T-helper 2 cell treated with Interferon-gamma antibody and Interleukin-4, amounts not matched to agents 5 μg/mL and 100 μg/mL, for 36 hours (primary cell): Measurements from ENCODE around the gene GPX4.

ENCODE experiments used
- DNase-seq: peaks from one replicate; pipeline ENCODE4 v3.0.0; 2021; ENCODE audit warnings: low spot score
- H3K27ac Mint-ChIP-seq: one replicate; pipeline ENCODE4 v1.8.0; 2021; ENCODE audit warnings: mild to moderate bottlenecking, mixed read lengths
- H3K27me3 Mint-ChIP-seq: one replicate; pipeline ENCODE4 v1.8.0; 2021; ENCODE audit warnings: low read depth, mixed read lengths
- H3K36me3 Mint-ChIP-seq: one replicate; pipeline ENCODE4 v1.8.0; 2021; ENCODE audit warnings: low read depth, mixed read lengths
- H3K4me1 Mint-ChIP-seq: one replicate; pipeline ENCODE4 v1.8.0; 2021; ENCODE audit warnings: low read depth, mixed read lengths
- H3K4me3 Mint-ChIP-seq: one replicate; pipeline ENCODE4 v1.8.0; 2022; ENCODE audit warnings: mild to moderate bottlenecking, moderate library complexity, mixed read lengths
- H3K9me3 Mint-ChIP-seq: one replicate; pipeline ENCODE4 v1.8.0; 2021; ENCODE audit warnings: mixed read lengths

Gene GPX4

GRCh38 chr19:1064661-1065605 is 38.9 kb upstream of the GPX4 start:
- no peaks in the 10 kb centered on the region for H3K27me3 Mint-ChIP-seq
- DNase-seq = peak; percentile 76
- no peaks in the 10 kb centered on the region for H3K9me3 Mint-ChIP-seq
- peak overlapping the region; percentile 80 for H3K27ac Mint-ChIP-seq
- peaks cover 29% of the 10 kb centered on the region for H3K4me1 Mint-ChIP-seq
- peaks cover 15% of the 10 kb centered on the region for H3K36me3 Mint-ChIP-seq
- peak overlapping the region; percentile 66 for H3K4me3 Mint-ChIP-seq

GRCh38 chr19:1065606-1066109 is 38.1 kb upstream of the GPX4 start:
- Mint-ChIP-seq H3K27me3 (no peaks in the 10 kb centered on the region), H3K4me3 (peak overlapping the region; percentile 56), H3K36me3 (peaks cover 20% of the 10 kb centered on the region), H3K9me3 (no peaks in the 10 kb centered on the region), H3K4me1 (peaks cover 29% of the 10 kb centered on the region), H3K27ac (peak overlapping the region; percentile 50)
- DNase-seq = no peak

- H3K36me3 Mint-ChIP-seq = peaks cover 20% of the 10 kb centered on the region
These were observed 37.5 kb upstream of the GPX4 start for GRCh38 chr19:1066251-1066747.

GRCh38 chr19:1066748-1067340 is 37.0 kb upstream of the GPX4 start, which contains the start of gene ARHGAP45:
ARHGAP45 (plus strand) TSS chr19:1067167; CDS start chr19:1067406, 239 bp downstream.
- peaks cover 32% of the 10 kb centered on the region for H3K4me1 Mint-ChIP-seq
- H3K4me3 Mint-ChIP-seq = peak within 1 kb of the TSS; percentile 96

More at GRCh38 chr19:1066251-1066747, 37.5 kb upstream of the GPX4 start:
- DNase-seq = no peak
- Mint-ChIP-seq H3K27me3 (no peaks in the 10 kb centered on the region), H3K4me1 (peaks cover 29% of the 10 kb centered on the region), H3K27ac (peak overlapping the region; percentile 80), H3K9me3 (no peaks in the 10 kb centered on the region), H3K4me3 (peak overlapping the region; percentile 73)

GRCh38 chr19:1067341-1067957 is 36.3 kb upstream of the GPX4 start:
- Mint-ChIP-seq H3K36me3 (peaks cover 29% of the 10 kb centered on the region), H3K27me3 (no peaks in the 10 kb centered on the region), H3K4me3 (peak overlapping the region; percentile 96), H3K9me3 (no peaks in the 10 kb centered on the region), H3K4me1 (peaks cover 38% of the 10 kb centered on the region), H3K27ac (peak overlapping the region; percentile 93)
- no peak for DNase-seq

More at GRCh38 chr19:1066748-1067340, 37.0 kb upstream of the GPX4 start, which contains the start of gene ARHGAP45:
- no peaks in the 10 kb centered on the region for H3K27me3 Mint-ChIP-seq
- no peaks in the 10 kb centered on the region for H3K9me3 Mint-ChIP-seq
- DNase-seq = peak; percentile 87
- H3K27ac Mint-ChIP-seq = peak within 1 kb of the TSS; percentile 93
- peaks cover 23% of the 10 kb centered on the region for H3K36me3 Mint-ChIP-seq

- peak overlapping the region; percentile 96 for H3K4me3 Mint-ChIP-seq
- peak; percentile 55 for DNase-seq
These were observed 35.5 kb upstream of the GPX4 start for GRCh38 chr19:1068009-1069001.

GRCh38 chr19:1069009-1069779 is 34.6 kb upstream of the GPX4 start:
- peak overlapping the region; percentile 94 for H3K27ac Mint-ChIP-seq
- peak; percentile 57 for DNase-seq
- H3K27me3 Mint-ChIP-seq = no peaks in the 10 kb centered on the region
- no peaks in the 10 kb centered on the region for H3K9me3 Mint-ChIP-seq
- H3K4me3 Mint-ChIP-seq = peak overlapping the region; percentile 96
- H3K4me1 Mint-ChIP-seq = peaks cover 43% of the 10 kb centered on the region
- H3K36me3 Mint-ChIP-seq = peaks cover 42% of the 10 kb centered on the region

More at GRCh38 chr19:1068009-1069001, 35.5 kb upstream of the GPX4 start:
- Mint-ChIP-seq H3K27ac (peak overlapping the region; percentile 94), H3K4me1 (peaks cover 42% of the 10 kb centered on the region), H3K36me3 (peaks cover 38% of the 10 kb centered on the region), H3K9me3 (no peaks in the 10 kb centered on the region), H3K27me3 (no peaks in the 10 kb centered on the region)

- H3K27ac Mint-ChIP-seq = no peak overlapping the region
- H3K4me1 Mint-ChIP-seq = peaks cover 37% of the 10 kb centered on the region
- H3K27me3 Mint-ChIP-seq = no peaks in the 10 kb centered on the region
- peaks cover 45% of the 10 kb centered on the region for H3K36me3 Mint-ChIP-seq
- peak overlapping the region; percentile 96 for H3K4me3 Mint-ChIP-seq
- no peaks in the 10 kb centered on the region for H3K9me3 Mint-ChIP-seq
- no peak for DNase-seq
These were observed 33.2 kb upstream of the GPX4 start for GRCh38 chr19:1070576-1070930.

GRCh38 chr19:1070931-1071791 is 32.6 kb upstream of the GPX4 start:
- Mint-ChIP-seq H3K4me1 (peaks cover 39% of the 10 kb centered on the region), H3K4me3 (peak overlapping the region; percentile 83), H3K27me3 (no peaks in the 10 kb centered on the region), H3K27ac (peak overlapping the region; percentile 75), H3K36me3 (peaks cover 51% of the 10 kb centered on the region), H3K9me3 (no peaks in the 10 kb centered on the region)
- DNase-seq = no peak

- peaks cover 45% of the 10 kb centered on the region for H3K4me1 Mint-ChIP-seq
- H3K36me3 Mint-ChIP-seq = peaks cover 61% of the 10 kb centered on the region
- no peaks in the 10 kb centered on the region for H3K27me3 Mint-ChIP-seq
- no peak for DNase-seq
- peak overlapping the region; percentile 83 for H3K4me3 Mint-ChIP-seq
- no peaks in the 10 kb centered on the region for H3K9me3 Mint-ChIP-seq
- H3K27ac Mint-ChIP-seq = peak overlapping the region; percentile 75
These were observed 31.3 kb upstream of the GPX4 start for GRCh38 chr19:1072371-1073015.
